Activated CD4-positive, alpha-beta T cell treated with anti-CD3 and anti-CD28 coated beads, Interleukin-10, Interleukin-2, amounts not matched to agents 100 ng/mL and 50 ng/mL, durations not matched to agents 16 hours and 8 hours (primary cell): ENCODE data around the gene STRN4.

Experiments
- DNase-seq: peaks from one replicate; pipeline ENCODE4 v3.0.0-alpha.2; 2020

STRN4 gene

GRCh38 chr19:46742926-46743480 is 3.2 kb downstream of the STRN4 start:
- no peak for DNase-seq

DNA sequence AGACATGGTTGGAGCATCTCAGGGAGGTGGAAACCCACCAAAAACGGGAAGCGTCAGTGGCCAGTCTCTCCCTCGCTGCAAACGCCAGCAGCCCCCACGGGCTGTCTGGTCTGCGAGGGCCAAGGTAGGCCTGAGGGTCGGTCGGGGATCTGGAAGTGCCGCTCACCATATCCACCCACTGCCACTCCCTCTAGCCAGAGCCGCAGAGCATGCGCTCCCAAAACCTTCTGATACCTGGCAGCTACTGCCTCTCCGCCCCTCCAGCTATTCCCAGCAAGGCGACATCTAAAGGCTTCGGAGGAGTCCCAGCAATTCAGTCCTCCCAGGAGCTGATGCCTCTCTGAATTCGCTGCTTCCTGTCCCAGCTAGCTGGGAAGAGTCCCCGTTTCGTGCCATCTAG is 4.8 kb downstream of the STRN4 start:
- DNase-seq: no peak

GRCh38 chr19:46739290-46739771 is 6.9 kb downstream of the STRN4 start:
- DNase-seq: no peak

DNA sequence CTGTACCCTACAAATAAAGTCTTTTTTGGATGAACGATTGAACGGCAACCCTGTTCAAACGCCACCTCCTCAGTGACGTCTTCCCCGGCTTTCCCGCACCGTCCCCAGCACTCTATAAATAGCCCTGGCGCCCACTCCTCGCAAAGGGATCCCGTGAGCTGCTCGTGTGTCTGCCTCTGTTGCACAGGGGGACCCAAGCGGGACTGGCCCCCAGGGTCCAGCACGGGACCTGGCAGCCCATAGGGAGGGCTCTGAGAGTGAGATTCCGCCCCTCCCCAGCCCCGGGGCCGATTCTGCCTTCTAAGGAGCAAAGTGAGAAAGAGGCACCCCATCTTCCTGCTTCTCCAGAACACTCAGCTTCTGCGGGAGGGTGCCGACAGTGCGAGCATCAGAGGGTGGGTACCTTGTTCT is 8.5 kb downstream of the STRN4 start:
- DNase-seq: no peak

DNA sequence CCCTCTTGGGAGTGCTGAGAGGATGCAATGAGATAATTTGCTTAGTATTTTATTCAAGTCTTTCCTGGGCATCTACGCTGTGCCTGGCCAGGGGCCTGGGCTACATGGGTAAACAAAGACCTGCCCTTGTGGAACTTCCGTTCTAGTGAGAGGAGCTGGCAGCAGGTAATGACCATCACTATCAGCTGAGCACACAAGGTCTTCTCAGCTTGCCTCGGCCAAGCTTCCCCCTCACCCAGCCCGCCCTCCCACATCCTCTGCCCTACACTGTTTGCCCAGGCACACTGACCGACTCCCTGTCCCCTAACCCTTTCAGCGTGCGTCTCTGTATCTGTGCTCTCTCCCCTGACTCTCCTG is 9.0 kb downstream of the STRN4 start:
- no peak for DNase-seq

- no peak for DNase-seq
Observed at GRCh38 chr19:46736531-46737297, 9.5 kb downstream of the STRN4 start.

DNA sequence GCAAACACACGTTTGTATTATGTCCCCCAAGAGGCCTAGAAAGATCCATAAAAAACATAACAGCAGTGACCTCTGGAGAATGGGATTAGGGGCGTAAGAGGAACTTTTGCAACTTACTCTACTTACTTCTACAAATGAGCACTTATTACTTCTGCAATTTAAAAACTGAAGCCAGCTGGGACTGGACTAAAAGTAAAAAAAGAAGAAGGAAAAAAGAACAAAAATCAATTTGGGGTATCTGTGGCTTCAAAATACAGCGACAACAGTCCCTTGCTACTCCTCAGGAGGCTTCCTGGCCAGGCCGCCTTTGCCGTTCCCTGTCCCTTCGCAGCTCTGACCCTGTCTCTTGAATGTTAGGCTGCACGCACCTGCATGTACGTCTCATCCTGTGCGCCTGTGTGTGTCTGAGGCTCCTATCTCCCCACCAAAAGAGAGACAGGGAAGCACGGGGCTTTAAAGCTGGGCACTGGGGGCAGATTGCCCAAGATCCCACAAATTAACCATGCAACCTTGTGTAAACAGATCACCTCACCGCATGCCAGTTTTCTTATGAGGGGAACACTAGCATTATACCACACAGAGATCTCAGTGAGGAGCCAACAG is 12.5 kb downstream of the STRN4 start:
- no peak for DNase-seq

GRCh38 chr19:46732966-46733689 is 13.1 kb downstream of the STRN4 start:
- DNase-seq: no peak

GRCh38 chr19:46732172-46732938 is 13.9 kb downstream of the STRN4 start:
- DNase-seq: no peak

GRCh38 chr19:46731584-46731983 is 14.7 kb downstream of the STRN4 start:
- no peak for DNase-seq

GRCh38 chr19:46731007-46731501 is 15.2 kb downstream of the STRN4 start:
- peak; percentile 41 for DNase-seq

GRCh38 chr19:46730595-46730994 is 15.7 kb downstream of the STRN4 start:
- DNase-seq: no peak

DNA sequence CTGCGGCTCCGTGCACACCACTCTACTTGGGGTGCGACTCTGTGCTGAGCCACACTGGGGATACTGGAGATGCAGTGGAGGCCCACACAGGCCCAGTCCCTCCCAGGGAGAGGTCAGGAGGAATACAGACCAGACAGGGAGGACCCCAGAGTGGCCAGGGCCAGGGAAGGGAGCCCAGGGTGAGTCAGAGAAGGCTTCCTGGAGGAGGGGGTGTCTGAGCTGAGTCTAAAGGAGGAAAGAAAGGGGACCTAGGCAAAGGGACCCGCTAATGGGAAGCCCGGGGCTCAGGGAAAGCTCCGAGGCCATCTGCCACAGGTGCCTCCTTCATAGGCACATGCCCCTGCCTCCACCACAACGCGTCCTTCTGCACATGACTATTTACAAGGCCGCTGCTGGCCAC is 16.1 kb downstream of the STRN4 start:
- no peak for DNase-seq

DNA sequence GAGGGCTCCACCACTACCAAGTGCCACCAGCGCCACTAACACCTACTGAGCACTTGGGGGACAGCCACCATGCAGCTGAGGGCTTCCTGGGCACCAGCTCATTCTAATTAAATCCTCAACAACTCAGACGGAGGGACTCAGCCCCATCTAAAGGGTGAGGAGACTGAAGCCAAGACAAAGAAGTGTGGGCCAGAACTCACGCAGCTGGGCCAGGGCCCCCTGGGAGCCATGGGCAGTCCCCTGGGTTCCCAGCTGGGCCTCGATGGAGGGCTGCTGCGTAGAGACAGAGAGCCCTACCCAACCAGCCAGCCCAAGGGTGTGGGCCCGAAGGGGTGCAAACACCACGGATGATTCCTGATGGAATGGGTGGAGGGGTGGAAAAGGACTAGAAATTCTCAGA is 16.6 kb downstream of the STRN4 start:
- no peak for DNase-seq

GRCh38 chr19:46728693-46729339 is 17.4 kb downstream of the STRN4 start:
- peak; percentile 81 for DNase-seq

DNA sequence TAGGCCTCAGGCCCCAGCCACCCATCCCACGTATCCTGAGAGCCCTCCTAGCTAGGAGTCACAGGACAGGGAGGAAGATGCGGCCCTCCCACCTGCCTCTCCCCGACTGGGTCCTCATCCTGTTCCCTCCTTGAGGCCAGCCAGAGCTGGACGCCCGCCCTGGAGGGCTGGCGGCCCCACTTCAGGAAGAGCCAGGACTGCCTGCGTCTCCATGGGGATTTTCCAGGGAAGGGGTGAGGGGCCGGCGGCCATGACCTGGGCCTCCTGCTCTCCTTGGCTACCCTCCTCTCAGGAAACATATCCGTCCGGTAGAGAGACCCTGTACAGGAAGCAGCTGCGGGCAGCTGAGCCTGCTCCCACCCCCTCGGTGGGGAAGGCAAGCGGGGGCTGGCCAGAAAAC is 18.0 kb downstream of the STRN4 start:
- DNase-seq: no peak

DNA sequence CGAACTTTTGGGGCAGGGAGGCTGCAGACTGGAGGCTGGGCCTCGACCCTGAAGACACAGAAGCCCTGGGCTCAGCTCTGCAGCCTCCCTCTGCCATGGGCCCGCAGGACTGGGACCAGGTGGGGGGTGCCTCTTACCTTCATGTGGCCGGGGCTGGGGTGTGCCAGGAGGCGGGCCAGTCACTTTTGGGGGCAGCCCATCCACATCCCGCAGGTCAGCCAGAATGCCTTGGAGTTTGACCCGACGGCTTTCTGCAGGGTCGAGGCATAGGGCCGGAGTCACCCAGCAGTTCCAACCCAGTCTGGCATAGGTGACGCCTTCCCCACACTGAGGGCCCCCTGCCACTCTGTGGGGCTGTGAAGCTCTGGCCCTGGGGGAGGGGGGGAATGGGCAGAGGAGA is 18.5 kb downstream of the STRN4 start:
- no peak for DNase-seq

GRCh38 chr19:46726971-46727501 is 19.2 kb downstream of the STRN4 start:
- DNase-seq: no peak

DNA sequence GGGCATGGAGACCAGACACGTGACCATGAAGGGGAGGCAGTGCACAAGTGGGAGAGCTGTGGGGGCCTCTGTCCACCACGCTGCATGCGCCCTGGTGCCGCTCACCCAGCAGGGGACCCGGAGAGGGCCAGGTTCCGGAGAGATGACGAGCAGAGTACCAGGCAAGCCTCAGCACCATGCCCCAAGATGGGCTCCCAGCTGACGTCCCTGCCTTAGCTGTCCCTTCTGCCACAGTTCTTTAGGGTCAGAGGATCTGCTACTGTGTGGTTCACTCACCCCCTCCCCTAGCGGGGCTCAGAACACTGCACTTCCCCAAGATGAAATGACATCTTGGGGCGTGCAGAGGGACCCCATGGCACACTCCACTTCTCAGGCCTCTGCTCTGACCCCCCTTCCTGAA is 19.7 kb downstream of the STRN4 start:
- no peak for DNase-seq

GRCh38 chr19:46725859-46726393 is 20.3 kb downstream of the STRN4 start:
- no peak for DNase-seq

DNA sequence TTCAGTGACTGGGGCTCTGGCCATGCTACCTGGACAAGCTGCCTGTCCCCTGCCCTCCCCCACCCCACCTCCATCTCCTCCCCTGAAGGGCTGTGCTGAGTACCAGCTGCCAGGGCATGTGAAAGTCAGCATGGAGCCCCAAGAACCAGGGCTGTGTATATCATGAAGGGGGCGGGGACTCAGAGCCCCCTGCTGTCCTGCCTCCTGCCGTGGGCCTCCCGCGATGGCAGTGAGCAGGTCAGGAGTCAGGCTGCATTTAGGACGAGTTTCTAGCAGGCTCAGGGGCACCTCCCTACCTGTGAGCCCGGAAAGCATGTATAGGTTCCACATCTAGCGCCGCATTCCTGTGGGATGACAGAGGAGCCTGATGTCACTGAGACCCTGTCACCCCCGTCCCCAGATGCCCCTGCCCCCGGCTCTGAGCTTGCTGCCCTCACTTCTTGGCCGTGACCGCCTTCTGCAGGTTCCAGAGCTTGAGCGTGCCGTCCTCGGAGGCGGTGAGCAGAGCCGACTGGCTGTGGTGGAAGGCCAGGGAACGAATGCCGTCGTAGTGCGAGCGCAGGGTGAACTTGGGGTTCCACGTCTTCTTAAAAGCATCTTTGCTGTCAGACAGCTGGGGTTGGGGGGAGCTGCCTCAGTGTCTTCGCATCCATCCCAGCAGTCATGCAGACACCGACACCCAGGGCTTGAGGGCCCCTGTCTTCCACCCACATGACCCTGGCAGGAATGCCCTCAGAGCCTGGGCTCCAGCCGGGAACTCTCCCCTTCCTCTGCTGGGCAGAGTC is 21.0 kb downstream of the STRN4 start:
- DNase-seq: no peak
